Smooth muscle cell (in vitro differentiated cells): ENCODE measurements around the gene PRKAR2A. TPM values are rescaled to one million over a fixed set of nuclear protein-coding genes. Genes with fewer than 3 reads are reported as not detected.
A peak's percentile ranks its signal among the peaks of the same experiment; 100 is the strongest.

Experiments
- DNase-seq: peaks from one replicate; lab custom pipeline; 2025; ENCODE audit not compliant: unreplicated experiment; lab: John Stamatoyannopoulos, UW
- H2AFZ ChIP-seq: fragments of 200-600 bp; sonication (generic); 2 replicates; pipeline ENCODE4 v1.6.0; 2016; ENCODE audit warnings: antibody characterized with exemption, low read depth, mild to moderate bottlenecking
- H3F3A ChIP-seq: fragments of 200-600 bp; sonication (generic); 2 replicates; pipeline ENCODE4 v1.6.0; 2017; ENCODE audit warnings: antibody characterized with exemption, low read depth
- H3K27ac ChIP-seq: fragments of 200-600 bp; sonication (generic); 2 replicates; pipeline ENCODE4 v1.5.1; 2016; ENCODE audit warnings: low read depth, mild to moderate bottlenecking
- H3K27me3 ChIP-seq: fragments of 200-600 bp; sonication (generic); 2 replicates; pipeline ENCODE4 v1.6.1; 2016; ENCODE audit warnings: low read depth, mild to moderate bottlenecking
- H3K36me3 ChIP-seq: fragments of 200-600 bp; sonication (generic); 2 replicates; pipeline ENCODE4 v1.5.1; 2016; ENCODE audit warnings: low read depth
- H3K4me1 ChIP-seq: fragments of 200-600 bp; sonication (generic); 2 replicates; pipeline ENCODE4 v1.5.1; 2016; ENCODE audit warnings: low read depth
- H3K4me2 ChIP-seq: fragments of 200-600 bp; sonication (generic); 2 replicates; pipeline ENCODE4 v1.6.0; 2016; ENCODE audit warnings: mild to moderate bottlenecking
- H3K4me3 ChIP-seq: fragments of 200-600 bp; sonication (generic); 2 replicates; pipeline ENCODE4 v1.5.1; 2016; ENCODE audit warnings: mild to moderate bottlenecking
- H3K79me2 ChIP-seq: fragments of 200-600 bp; sonication (generic); 2 replicates; pipeline ENCODE4 v1.6.0; 2016; ENCODE audit warnings: low read depth, mild to moderate bottlenecking
- H3K9ac ChIP-seq: fragments of 200-600 bp; sonication (generic); 2 replicates; pipeline ENCODE4 v1.6.0; 2016; ENCODE audit warnings: low read depth
- H3K9me3 ChIP-seq: fragments of 200-600 bp; sonication (generic); replicated peaks from 2 replicates; pipeline ENCODE4 v1.5.1; 2016; ENCODE audit warnings: low read depth
- H4K20me1 ChIP-seq: fragments of 200-600 bp; sonication (generic); 2 replicates; pipeline ENCODE4 v1.6.0; 2016; ENCODE audit warnings: low read depth
- WGBS: methylation state at CpG from one replicate; pipeline ENCODE4 v1.1.7; 2016; ENCODE audit warnings: low lambda C conversion rate; 5-methylcytosine and 5-hydroxymethylcytosine counted together
- polyA plus RNA-seq: library from polyadenylated mRNA; unstranded; fragments of >200 nt; fragmentation: Nextera tagmentation; extraction: Ambion mirVana; gene quantifications from 2 replicates; pipeline ENCODE4 v1.2.1, GENCODE V29; 2016
- total RNA-seq: library from RNA; depleted of rRNA; stranded (reverse); fragments of >200 nt; gene quantifications from 2 replicates; pipeline ENCODE4 v1.2.3, GENCODE V29; 2014
- TF ChIP-seq, protein P1 (sequence below): fragments of 200-600 bp; sonication (generic); IDR thresholded peaks from 2 replicates; pipeline ENCODE4 v1.5.1; 2017; ENCODE audit warnings: borderline replicate concordance, mild to moderate bottlenecking, antibody characterized with exemption; ENCODE audit not compliant: insufficient read depth, poor library complexity, severe bottlenecking

PRKAR2A gene
- total and polyA plus RNA-seq, 2 experiments from 2014 or later: 13.5 to 36.7 TPM

DNA sequence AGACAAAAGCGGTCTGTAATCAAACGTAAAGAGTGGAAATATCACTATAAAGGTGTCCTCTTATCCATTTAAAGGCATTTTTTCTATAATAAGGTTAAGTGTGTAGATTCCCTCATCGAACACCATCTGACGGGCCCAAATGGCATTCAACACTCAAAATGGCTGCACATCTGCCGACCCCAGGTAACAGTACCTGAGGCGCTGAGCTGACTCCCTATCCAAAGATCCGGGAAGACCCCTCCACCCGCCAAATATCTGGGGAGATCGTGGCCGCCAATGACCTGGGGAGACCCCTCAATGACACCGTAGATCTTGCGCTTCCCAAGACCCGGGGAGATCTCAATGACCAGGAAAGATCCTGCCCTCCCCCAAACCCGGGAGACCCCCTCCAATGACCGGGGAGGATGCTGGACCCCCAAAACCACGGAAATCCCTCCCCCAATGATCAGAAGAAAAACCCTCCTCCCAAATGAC lies 131.1 kb downstream of the PRKAR2A start:
- H3K27me3 ChIP-seq: no peaks in the 10 kb centered on the region
- WGBS: 0% methylated on average over 16 of the region's 16 CpGs
- peaks cover 55% of the 10 kb centered on the region for H3K79me2 ChIP-seq
- peak overlapping the region; percentile 94 for H3K27ac ChIP-seq
- H3K36me3 ChIP-seq: peaks cover 2% of the 10 kb centered on the region
- peaks cover 49% of the 10 kb centered on the region for H4K20me1 ChIP-seq
- H3K9me3 ChIP-seq: no peaks in the 10 kb centered on the region
- no peak for DNase-seq
- H3K9ac ChIP-seq: peak overlapping the region; percentile 100
- peaks cover 17% of the 10 kb centered on the region for H3K4me1 ChIP-seq
- peak overlapping the region; percentile 97 for H3K4me2 ChIP-seq
- H3K4me3 ChIP-seq: peak overlapping the region; percentile 94
- H2AFZ ChIP-seq: no peak overlapping the region
- H3F3A ChIP-seq: no peaks in the 10 kb centered on the region
- TF ChIP-seq, protein P1, sequence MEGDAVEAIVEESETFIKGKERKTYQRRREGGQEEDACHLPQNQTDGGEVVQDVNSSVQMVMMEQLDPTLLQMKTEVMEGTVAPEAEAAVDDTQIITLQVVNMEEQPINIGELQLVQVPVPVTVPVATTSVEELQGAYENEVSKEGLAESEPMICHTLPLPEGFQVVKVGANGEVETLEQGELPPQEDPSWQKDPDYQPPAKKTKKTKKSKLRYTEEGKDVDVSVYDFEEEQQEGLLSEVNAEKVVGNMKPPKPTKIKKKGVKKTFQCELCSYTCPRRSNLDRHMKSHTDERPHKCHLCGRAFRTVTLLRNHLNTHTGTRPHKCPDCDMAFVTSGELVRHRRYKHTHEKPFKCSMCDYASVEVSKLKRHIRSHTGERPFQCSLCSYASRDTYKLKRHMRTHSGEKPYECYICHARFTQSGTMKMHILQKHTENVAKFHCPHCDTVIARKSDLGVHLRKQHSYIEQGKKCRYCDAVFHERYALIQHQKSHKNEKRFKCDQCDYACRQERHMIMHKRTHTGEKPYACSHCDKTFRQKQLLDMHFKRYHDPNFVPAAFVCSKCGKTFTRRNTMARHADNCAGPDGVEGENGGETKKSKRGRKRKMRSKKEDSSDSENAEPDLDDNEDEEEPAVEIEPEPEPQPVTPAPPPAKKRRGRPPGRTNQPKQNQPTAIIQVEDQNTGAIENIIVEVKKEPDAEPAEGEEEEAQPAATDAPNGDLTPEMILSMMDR: no peak

DNA sequence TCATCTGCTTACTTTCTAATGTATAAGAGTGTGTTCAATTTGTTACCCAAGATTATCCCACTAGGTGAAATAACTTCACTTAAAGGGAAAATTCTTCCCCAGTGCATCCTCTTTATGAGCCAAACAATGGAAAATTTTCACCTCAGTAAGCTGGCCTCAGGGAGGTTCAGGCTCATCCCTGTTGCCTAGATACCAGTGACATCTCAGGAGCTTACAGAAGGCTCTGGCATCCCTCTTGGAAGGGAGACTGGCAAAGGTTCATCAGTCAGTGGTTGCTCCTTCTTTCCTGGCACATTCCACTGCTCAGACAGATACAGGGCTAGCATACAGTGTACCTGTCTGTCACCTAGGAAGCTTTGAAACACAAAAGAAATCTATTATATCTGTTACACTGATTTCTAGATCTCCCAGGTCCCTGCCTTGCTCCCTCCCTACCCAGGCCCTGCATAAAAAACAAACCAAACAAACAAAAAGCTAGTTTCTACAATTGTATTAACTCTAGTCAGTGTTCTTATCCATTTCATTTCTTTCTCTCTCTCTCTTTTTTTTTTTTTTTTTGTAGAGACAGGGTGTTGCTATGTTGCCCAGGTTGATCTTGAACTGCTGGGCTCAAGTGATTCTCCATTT lies 132.4 kb downstream of the PRKAR2A start:
- TF ChIP-seq, protein P1: no peak
- Histone ChIP-seq H3K36me3 (peaks cover 6% of the 10 kb centered on the region), H3K9ac (peak overlapping the region; percentile 100), H4K20me1 (peaks cover 61% of the 10 kb centered on the region), H3F3A (peaks cover 7% of the 10 kb centered on the region), H3K27ac (peak overlapping the region; percentile 94), H2AFZ (no peak overlapping the region), H3K4me1 (peaks cover 17% of the 10 kb centered on the region), H3K4me2 (peak overlapping the region; percentile 97), H3K27me3 (no peaks in the 10 kb centered on the region), H3K79me2 (peaks cover 67% of the 10 kb centered on the region), H3K4me3 (peak overlapping the region; percentile 94), H3K9me3 (no peaks in the 10 kb centered on the region)
- DNase-seq: no peak

DNA sequence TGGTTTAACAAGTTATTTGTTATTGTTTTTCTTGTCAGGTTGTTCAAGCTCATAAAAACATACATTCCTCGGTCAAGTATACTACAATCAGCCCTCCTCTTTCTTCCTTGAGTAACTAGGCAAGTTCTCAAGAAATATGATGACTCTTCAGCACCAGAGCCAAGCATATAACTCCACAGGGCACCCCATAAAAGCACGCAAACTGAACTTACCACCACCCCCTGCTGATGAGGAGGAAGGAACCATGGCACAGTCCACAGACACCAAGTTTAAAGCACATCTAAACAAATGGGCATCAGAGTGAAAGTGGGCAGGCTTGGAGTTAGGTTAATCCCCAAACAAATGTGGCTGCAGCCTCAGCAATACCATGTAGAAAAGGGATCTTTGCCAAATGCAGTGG lies 135.9 kb downstream of the PRKAR2A start:
- H3K9me3 ChIP-seq: no peaks in the 10 kb centered on the region
- H4K20me1 ChIP-seq: peaks cover 97% of the 10 kb centered on the region
- H3K79me2 ChIP-seq: peaks cover 100% of the 10 kb centered on the region
- no peak for DNase-seq
- H3K36me3 ChIP-seq: peaks cover 6% of the 10 kb centered on the region
- H3K4me3 ChIP-seq: no peak overlapping the region
- H3K9ac ChIP-seq: peak overlapping the region; percentile 17
- H3K4me2 ChIP-seq: no peak overlapping the region
- peaks cover 17% of the 10 kb centered on the region for H3K4me1 ChIP-seq
- 87% methylated on average over 2 of the region's 2 CpGs for WGBS
- TF ChIP-seq, protein P1: no peak
- peak overlapping the region; percentile 14 for H3K27ac ChIP-seq
- peaks cover 7% of the 10 kb centered on the region for H3F3A ChIP-seq
- H3K27me3 ChIP-seq: no peaks in the 10 kb centered on the region
- no peak overlapping the region for H2AFZ ChIP-seq

DNA sequence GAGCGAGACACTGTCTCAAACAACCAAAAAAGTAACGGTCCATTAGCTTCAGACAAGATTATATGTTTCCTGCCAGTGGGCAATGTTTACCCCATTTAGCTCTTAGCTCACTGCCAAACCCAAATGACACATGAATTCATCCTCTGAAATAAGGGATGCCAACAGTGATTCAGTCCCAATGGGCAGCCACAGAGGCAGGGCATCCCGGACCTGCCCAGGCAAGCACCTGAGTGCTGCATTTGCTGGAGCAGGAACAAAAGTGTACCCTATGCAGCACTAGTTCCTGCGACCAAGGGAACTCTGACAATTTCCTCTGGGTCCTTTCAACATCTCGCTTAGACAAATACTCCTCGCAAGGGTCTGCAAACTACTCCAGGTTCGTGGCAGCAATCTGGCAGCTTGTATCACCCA lies 138.6 kb downstream of the PRKAR2A start:
- H3K4me2 ChIP-seq: peak overlapping the region; percentile 38
- peaks cover 100% of the 10 kb centered on the region for H3K79me2 ChIP-seq
- no peak for DNase-seq
- H3K9ac ChIP-seq: no peak overlapping the region
- H3K36me3 ChIP-seq: peaks cover 6% of the 10 kb centered on the region
- no peaks in the 10 kb centered on the region for H3K4me1 ChIP-seq
- no peaks in the 10 kb centered on the region for H3K27me3 ChIP-seq
- H3K27ac ChIP-seq: peak overlapping the region; percentile 43
- peaks cover 12% of the 10 kb centered on the region for H3F3A ChIP-seq
- no peaks in the 10 kb centered on the region for H3K9me3 ChIP-seq
- H2AFZ ChIP-seq: no peak overlapping the region
- TF ChIP-seq, protein P1: no peak
- no peak overlapping the region for H3K4me3 ChIP-seq
- H4K20me1 ChIP-seq: peaks cover 100% of the 10 kb centered on the region
- WGBS: 87% methylated on average over 7 of the region's 7 CpGs
